Islet of Langerhans (tissue), 1 donor: ENCODE measurements around the gene SLC39A9.

Source experiments
- FAIRE-seq: peaks from one replicate; lab custom pipeline; 2011; peaks lifted over from hg19 to GRCh38; lab: Jason Lieb, UNC

SLC39A9 gene

DNA sequence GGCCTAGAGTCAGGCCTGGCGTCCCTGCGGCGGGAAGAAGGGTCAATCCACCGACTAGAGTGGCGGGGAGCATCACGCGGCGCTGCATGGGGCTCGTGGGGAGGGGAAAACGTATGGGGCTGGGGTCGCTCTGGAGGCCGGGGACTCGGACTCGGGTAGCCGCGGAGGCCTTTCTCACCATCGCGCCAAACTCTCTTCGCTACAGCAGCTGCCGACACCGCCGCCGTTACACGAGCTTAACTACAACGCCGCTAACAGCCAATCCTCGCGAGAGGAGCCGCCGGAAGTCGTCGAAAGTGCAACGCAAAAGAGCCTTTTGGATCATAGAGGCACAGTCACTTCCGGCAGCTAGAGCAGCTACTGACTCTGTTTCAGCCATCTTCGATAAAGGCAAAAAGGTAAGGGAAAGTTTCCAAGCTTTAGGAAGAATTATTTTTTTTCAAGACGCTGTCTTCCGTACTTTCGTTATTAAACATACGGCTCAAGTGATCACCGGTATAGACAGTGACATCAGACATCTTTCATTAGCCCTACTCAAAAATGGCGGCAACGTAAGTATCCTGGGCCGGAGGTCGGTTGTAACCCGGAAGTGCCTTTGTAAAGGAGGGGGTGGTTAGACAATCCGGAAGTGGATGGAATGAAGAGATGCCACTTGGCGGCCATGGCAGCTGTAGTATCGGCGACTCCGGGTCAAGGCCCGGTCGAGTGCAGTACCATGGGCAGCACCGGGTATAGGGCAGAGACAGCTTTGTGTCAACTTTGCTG lies at the start of gene SLC39A9, which contains the start of gene ERH:
SLC39A9 (plus strand) TSS at position 640 of the 765 bp plus-strand sequence. CDS start 678 bp downstream, outside the sequence.
ERH (minus strand) TSS at position 247 of the 765 bp plus-strand sequence; CDS start at position 181, 66 bp downstream.
- peak; percentile 95 for FAIRE-seq

DNA sequence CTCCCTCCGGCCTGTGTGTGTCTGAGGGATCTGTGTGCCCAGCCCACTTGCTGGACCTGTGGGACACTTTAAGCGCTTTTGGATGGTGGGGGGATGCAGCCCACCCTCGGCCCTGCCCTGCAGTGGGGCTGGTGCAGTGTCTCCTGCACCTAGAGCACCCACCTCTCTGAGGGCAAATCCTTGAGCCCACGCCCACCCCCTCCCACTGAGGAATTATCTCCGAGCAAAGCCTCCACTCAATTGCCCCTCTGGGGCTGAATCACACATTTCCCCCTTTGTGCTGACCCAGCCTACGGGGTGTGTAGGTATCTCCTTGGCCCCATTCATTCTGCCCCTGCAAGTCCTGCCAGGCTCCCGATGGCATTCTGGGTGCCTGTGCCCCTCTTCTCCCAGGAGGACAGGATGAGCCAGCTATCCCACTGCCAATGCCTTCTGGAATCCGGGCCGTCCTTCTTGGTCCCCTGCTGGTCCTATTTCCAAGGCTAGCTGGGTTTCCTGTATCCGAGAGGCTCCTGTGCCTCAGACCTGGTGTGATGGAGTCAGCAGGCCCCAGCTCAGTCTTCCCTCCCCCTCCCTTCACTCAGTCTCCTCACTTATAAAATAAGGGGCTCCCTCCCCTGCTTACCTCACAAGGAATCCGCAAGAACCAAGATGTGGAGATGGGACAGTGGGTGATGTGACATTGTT lies 49.3 kb upstream of the SLC39A9 start:
- FAIRE-seq: no peak

DNA sequence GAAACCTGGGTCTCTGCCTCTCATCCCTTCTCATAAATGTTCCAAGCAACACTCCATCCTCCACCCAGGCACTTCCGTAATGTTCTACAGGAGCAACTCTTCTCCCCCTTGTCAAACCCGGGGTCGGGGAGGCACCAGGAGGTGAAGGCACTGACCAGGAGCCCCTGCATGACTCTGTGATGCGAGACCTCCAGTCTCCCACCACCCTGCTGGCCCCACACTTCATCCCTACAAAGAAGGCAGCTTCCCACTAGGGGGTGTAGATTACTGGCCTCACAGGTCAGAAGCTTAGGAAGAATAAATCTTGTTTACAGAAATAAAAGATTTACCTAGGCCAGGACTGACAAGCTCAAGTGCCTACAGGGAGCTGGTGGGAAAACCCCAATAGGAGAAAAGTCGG lies 47.6 kb upstream of the SLC39A9 start:
- FAIRE-seq: no peak

GRCh38 chr14:69351385-69351784 lies 47.1 kb upstream of the SLC39A9 start:
- no peak for FAIRE-seq

GRCh38 chr14:69351911-69352310 lies 46.6 kb upstream of the SLC39A9 start:
- FAIRE-seq: no peak

DNA sequence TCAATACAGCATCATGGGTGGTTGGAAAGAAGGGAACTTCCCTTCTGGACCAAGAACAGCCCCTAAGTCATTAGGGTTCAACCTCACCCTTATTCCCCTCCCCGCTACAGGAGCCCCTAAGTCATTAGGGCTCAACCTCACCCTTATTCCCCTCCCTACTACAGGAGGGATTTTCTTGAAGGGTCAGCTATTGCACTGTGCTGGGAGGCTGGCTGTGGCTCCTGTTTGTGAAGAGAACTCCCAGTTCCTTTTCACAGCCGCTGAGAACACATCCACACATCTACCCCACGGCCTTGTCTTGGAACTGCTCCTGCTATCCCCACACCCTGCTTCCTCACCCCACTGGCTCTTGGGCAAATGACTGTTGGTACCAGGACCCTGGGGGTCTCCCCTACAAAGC lies 45.3 kb upstream of the SLC39A9 start:
- no peak for FAIRE-seq

DNA sequence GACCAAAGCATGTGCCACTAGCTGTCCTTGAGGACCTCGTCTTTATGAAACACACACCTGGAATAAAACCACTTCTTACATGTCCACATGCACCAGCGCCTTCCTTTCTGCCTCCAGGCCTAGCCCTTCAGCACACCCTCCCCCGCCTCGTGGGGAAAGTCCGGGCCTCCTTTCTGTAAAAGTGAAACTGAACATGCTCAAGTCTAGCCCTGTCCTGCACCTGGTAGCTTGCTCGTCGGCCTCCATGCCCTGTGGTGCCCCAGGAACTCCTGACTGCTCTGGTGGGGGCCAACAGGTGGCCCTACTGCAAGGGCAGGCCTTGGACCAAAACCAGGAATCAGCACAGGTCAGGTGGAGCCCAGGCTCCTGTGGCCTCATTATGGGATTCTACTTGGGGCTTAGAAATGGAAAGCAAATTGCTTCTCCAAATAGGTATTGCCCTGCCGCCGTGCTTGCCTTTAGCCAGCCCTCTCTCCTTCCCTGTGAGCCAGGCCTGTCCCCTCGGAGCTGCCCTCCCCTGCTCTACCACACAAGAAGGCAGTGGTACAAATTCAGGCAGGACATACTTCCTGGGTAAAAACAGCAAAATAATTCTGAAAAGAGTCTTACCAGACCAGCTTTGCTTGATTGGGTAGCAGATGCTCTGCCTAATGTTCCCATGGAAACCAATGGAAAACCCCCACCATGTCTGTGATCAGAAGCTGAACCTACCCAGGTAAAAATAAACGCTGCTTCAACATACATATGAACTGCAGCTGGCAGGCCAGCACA lies 43.9 kb upstream of the SLC39A9 start:
- no peak for FAIRE-seq

DNA sequence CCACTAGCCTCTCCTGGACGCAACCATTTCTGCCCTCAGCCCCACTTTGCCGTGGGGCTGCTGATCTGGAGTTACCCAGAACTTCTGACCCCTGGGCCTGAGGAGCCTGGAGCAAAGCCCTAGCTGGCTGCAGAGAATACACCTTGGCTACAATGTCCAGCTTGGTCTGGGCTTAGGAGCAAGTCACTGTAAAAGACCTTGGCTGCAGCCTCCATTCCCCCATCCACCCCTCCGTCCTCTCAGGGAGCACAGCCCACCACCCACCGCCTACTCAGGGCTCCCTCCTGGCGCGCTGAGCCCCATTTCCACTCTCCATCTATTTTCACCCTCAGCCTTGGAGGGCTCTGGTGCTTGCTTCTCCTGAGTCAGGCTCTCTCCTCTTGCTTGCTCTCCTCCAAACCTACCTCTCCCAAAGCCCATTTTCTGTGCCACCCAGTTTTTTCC lies 43.3 kb upstream of the SLC39A9 start:
- no peak for FAIRE-seq

DNA sequence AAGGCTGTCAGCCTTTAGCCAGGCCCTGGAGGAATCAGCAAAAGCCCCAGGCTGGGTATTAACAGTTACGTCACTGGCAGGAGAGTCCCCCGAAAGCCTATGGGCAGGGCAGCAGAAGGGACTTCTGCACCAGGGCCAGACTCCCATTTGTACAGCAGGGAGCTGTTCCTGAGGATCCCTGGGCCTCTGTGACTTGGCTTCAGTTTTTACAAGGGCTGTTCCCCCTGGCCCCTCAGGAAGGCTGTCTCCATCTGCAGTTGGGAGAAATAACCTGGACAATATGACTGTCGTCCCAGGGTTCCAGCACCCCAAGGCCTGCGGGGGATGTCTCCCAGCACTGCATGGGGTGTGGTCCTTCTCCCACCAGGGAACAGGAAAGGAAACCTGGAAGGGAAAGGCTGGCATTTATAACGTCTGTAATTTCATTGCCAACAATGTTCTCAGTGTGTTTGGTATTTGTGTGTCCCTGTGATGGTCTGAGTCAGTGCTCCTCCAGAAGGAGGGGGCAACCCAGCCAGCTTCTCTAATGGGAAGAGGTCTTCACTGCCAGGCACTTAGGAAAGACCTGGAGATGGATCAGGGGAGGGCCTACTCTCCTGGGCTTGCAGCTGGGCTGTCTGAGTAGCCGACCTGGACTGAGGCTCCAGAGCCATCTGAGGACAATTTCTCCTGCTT lies 42.7 kb upstream of the SLC39A9 start:
- FAIRE-seq: no peak

DNA sequence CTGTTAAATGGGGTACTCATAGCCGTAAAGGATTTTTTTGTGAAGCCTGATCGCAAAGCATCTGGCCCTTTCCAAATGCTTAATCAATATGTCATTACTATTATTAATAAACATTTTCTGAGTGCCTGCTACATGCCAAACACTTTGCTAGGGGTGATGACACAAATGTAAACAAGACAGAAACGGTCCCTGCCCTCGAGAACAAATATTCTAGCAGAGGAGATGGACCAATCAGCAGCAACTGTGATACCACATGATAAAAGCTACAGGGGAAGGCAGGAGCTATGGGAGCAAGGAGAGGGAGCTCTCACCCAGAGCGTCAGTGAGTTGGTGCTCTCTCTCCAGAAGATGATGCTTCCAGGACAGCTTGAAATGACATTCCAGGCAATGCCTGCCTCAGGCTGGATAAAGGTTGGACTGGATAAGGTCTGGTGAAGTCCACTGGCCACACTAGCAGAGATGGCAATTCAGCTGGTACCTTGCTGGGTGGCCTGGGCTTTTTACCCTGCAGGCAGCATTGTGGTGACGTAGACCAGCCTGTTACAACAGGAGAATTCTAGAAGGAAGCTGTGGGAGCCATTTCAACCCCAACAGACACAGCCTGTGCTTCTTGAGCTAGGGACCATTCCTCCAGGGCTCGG lies 41.5 kb upstream of the SLC39A9 start:
- no peak for FAIRE-seq

DNA sequence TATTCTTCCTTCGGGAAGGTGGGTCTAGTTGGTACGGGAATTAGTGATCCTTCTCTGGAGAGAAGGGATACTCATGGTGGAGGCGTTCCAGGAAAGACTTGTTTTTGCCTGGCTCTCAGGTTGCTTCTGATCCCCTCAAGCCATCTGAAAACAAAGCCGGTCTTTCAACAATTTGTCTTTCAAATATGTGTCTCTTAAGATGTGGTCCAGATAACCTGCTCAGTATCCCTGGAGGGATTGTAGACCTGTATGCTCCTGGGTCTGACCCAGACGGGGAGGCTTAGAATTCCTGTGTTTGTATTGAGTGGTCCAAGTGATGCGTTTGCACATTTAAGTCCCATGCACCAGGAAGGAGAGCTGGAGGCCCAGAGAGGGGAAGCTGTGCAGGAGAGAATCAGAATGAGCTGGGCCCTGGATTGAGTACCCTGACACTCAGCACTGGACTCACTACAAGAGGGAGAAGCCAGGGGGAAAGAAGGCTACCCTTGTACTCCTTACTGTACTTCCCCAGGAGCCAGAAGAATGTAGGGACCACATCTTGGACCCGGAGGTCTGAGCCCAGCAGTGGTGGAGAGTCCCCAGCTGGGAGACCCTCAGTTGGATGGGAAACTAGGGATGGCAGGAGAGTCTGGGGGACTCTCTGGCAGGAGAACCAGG lies 40.8 kb upstream of the SLC39A9 start:
- no peak for FAIRE-seq

GRCh38 chr14:69358233-69358963 lies 40.1 kb upstream of the SLC39A9 start:
- no peak for FAIRE-seq

- FAIRE-seq: no peak
These were observed 39.5 kb upstream of the SLC39A9 start for GRCh38 chr14:69358966-69359365.

GRCh38 chr14:69360438-69361108 lies 37.9 kb upstream of the SLC39A9 start:
- no peak for FAIRE-seq

GRCh38 chr14:69363055-69363454 lies 35.4 kb upstream of the SLC39A9 start:
- no peak for FAIRE-seq

GRCh38 chr14:69363964-69364363 lies 34.5 kb upstream of the SLC39A9 start:
- FAIRE-seq: no peak

GRCh38 chr14:69364378-69364777 lies 34.1 kb upstream of the SLC39A9 start:
- no peak for FAIRE-seq

- FAIRE-seq: no peak
These were observed 32.4 kb upstream of the SLC39A9 start for GRCh38 chr14:69366069-69366468.

DNA sequence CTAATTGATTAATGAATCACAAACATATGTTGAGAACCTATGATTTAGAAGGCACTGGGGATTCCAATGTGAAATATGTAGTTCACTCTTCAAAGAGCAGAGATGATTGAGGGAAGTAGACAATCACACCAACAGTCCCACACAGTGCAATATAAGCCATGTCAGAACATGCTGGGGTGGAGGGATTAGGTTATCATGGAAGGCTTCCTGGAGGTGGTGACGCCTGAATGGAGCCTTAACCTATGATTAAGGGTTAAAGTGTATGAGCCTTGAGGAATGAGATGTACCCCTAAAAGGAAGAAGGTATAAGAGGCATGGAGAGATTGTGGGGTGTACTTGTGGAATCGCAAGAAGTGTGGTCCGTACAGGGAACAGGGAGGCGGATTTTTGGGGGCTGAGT lies 31.7 kb upstream of the SLC39A9 start:
- FAIRE-seq: no peak

- no peak for FAIRE-seq
These were observed 30.1 kb upstream of the SLC39A9 start for GRCh38 chr14:69368381-69368780.
